GM12874 (cell line): Measurements from ENCODE around the gene PRDM1.

Experiments
- CTCF ChIP-seq: IDR thresholded peaks from 2 replicates; pipeline ENCODE4 v1.5.1; 2011; ENCODE audit warnings: low read depth, mild to moderate bottlenecking, control low read depth, low read length, moderate library complexity; ENCODE audit not compliant: insufficient read depth

The PRDM1 gene

GRCh38 chr6:106156413-106156812 lies 70.3 kb downstream of the PRDM1 start:
- TF ChIP-seq CTCF, result no peak

GRCh38 chr6:106156863-106157262 lies 70.7 kb downstream of the PRDM1 start:
- TF ChIP-seq CTCF, result no peak

- no peak for TF ChIP-seq CTCF
Measured at GRCh38 chr6:106158816-106159215, 72.7 kb downstream of the PRDM1 start.
